OCI-LY1 (cell line): ENCODE results near the gene EXOC3L1.

Source experiments
- H2AFZ ChIP-seq: fragments of 200-600 bp; sonication (generic), shearing (Covaris generic); 2 replicates; pipeline ENCODE4 v1.6.0; 2014; ENCODE audit warnings: antibody characterized with exemption, mild to moderate bottlenecking, low read length
- H3F3A ChIP-seq: fragments of 200-600 bp; sonication (generic), shearing (Covaris generic); 2 replicates; pipeline ENCODE4 v1.6.0; 2014; ENCODE audit warnings: mild to moderate bottlenecking, antibody characterized with exemption, low read length, moderate library complexity; ENCODE audit not compliant: insufficient read depth
- H3K27ac ChIP-seq: fragments of 200-600 bp; sonication (generic); 2 replicates; pipeline ENCODE4 v1.5.1; 2014; ENCODE audit warnings: low read length, mixed run types, mild to moderate bottlenecking, low read depth; ENCODE audit not compliant: poor library complexity, severe bottlenecking
- H3K27me3 ChIP-seq: fragments of 200-600 bp; sonication (generic); 2 replicates; pipeline ENCODE4 v1.6.0; 2014; ENCODE audit warnings: antibody characterized with exemption, mild to moderate bottlenecking, low read length, moderate library complexity; ENCODE audit not compliant: insufficient read depth
- H3K36me3 ChIP-seq: fragments of 200-600 bp; sonication (generic); 2 replicates; pipeline ENCODE4 v1.6.1; 2014; ENCODE audit warnings: mild to moderate bottlenecking, antibody characterized with exemption, low read length, moderate library complexity, mixed read lengths; ENCODE audit not compliant: insufficient read depth
- H3K4me1 ChIP-seq: fragments of 200-600 bp; sonication (generic); 2 replicates; pipeline ENCODE4 v1.5.1; 2014; ENCODE audit warnings: mild to moderate bottlenecking, low read length, moderate library complexity; ENCODE audit not compliant: insufficient read depth, severe bottlenecking
- H3K4me2 ChIP-seq: fragments of 200-600 bp; sonication (generic), shearing (Covaris generic); 2 replicates; pipeline ENCODE4 v1.6.1; 2014; ENCODE audit warnings: low read length
- H3K4me3 ChIP-seq: fragments of 200-600 bp; sonication (generic); 2 replicates; pipeline ENCODE4 v1.5.1; 2014; ENCODE audit warnings: low read length, low read depth, mild to moderate bottlenecking, mixed read lengths; ENCODE audit not compliant: poor library complexity, severe bottlenecking
- H3K79me2 ChIP-seq: fragments of 200-600 bp; shearing (Covaris generic); 2 replicates; pipeline ENCODE4 v1.6.1; 2016; ENCODE audit warnings: mixed run types, low read length, mixed read lengths; ENCODE audit not compliant: insufficient read depth
- H3K9ac ChIP-seq: fragments of 200-600 bp; sonication (generic), shearing (Covaris generic); 2 replicates; pipeline ENCODE4 v1.6.1; 2014; ENCODE audit warnings: mild to moderate bottlenecking, low read length, mixed read lengths
- H3K9me2 ChIP-seq: fragments of 200-600 bp; sonication (generic), shearing (Covaris generic); 2 replicates; pipeline ENCODE4 v1.6.1; 2014; ENCODE audit warnings: low read depth, mild to moderate bottlenecking, low read length, mixed read lengths
- H3K9me3 ChIP-seq: fragments of 200-600 bp; shearing (Covaris generic); 2 replicates; pipeline ENCODE4 v1.6.1; 2014; ENCODE audit warnings: low read length, mixed read lengths
- H4K20me1 ChIP-seq: fragments of 200-600 bp; sonication (generic), shearing (Covaris generic); 2 replicates; pipeline ENCODE4 v1.6.0; 2016; ENCODE audit warnings: mild to moderate bottlenecking, low read length; ENCODE audit not compliant: insufficient read depth
- EZH2 ChIP-seq: fragments of 200-600 bp; sonication (generic), shearing (Covaris generic); IDR thresholded peaks from 2 replicates; pipeline ENCODE4 v1.8.0; 2017; ENCODE audit warnings: borderline replicate concordance, mixed run types, mild to moderate bottlenecking, antibody characterized with exemption, low read length, moderate library complexity, mixed read lengths
- TF ChIP-seq, protein P1 (sequence below): fragments of 200-600 bp; sonication (generic), shearing (Covaris generic); IDR thresholded peaks from 2 replicates; pipeline ENCODE4 v1.5.1; 2017; ENCODE audit warnings: mild to moderate bottlenecking, antibody characterized with exemption, low read length, moderate library complexity, mixed read lengths

The EXOC3L1 gene

DNA sequence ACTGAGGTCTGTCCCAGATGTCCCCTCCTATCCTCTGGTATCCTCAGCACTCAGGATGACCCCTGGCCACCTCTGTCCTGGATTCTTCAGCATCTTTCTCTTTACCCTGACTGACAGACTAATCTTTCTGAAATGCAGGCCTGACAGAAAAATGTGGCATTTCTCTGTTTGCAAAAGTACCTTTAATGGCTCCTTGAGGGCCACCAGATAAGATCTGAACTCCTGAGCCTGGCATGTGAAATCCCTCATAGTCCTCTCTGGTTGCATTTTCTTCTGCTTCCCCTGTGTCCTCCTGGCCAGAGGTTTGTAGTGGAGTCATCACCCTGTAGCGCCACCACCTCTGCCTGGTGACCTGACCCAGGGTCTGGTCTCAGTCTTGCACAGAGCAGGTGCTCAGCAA is 6.9 kb upstream of the EXOC3L1 start:
- no peak overlapping the region for H3K9ac ChIP-seq
- peaks cover 30% of the 10 kb centered on the region for H3K4me1 ChIP-seq
- H3K9me2 ChIP-seq = no peaks in the 10 kb centered on the region
- no peak overlapping the region for H3K4me3 ChIP-seq
- H3K9me3 ChIP-seq = no peaks in the 10 kb centered on the region
- peaks cover 68% of the 10 kb centered on the region for H3K36me3 ChIP-seq
- H3K27me3 ChIP-seq = no peaks in the 10 kb centered on the region
- no peak overlapping the region for H3K4me2 ChIP-seq
- peaks cover 16% of the 10 kb centered on the region for H3K79me2 ChIP-seq
- no peak overlapping the region for H3K27ac ChIP-seq
- TF ChIP-seq, protein P1, sequence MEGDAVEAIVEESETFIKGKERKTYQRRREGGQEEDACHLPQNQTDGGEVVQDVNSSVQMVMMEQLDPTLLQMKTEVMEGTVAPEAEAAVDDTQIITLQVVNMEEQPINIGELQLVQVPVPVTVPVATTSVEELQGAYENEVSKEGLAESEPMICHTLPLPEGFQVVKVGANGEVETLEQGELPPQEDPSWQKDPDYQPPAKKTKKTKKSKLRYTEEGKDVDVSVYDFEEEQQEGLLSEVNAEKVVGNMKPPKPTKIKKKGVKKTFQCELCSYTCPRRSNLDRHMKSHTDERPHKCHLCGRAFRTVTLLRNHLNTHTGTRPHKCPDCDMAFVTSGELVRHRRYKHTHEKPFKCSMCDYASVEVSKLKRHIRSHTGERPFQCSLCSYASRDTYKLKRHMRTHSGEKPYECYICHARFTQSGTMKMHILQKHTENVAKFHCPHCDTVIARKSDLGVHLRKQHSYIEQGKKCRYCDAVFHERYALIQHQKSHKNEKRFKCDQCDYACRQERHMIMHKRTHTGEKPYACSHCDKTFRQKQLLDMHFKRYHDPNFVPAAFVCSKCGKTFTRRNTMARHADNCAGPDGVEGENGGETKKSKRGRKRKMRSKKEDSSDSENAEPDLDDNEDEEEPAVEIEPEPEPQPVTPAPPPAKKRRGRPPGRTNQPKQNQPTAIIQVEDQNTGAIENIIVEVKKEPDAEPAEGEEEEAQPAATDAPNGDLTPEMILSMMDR = no peak
- TF ChIP-seq EZH2 = no peak
- H4K20me1 ChIP-seq = no peaks in the 10 kb centered on the region
- H3F3A ChIP-seq = no peaks in the 10 kb centered on the region
- no peak overlapping the region for H2AFZ ChIP-seq

DNA sequence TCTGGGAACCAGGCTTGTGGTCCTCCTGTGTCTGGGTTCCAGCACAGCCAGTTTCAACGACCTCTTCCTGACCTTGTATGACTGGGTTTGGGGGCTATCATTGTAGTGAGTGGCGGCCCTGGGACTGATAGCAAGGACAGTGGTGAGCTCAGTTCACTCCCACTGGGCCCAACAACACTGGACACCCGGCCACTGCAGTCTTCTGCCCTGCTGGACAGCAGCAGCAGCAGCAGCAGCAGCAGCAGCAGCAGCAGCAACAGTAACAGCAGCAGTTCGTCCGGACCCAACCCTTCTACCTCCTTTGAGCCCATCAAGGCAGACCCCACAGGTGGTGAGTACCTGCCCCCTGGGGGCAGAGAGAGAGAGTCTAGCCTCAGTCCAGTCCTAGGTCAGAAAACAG is 5.7 kb upstream of the EXOC3L1 start:
- Histone ChIP-seq H2AFZ (no peak overlapping the region), H3K36me3 (peaks cover 60% of the 10 kb centered on the region), H3K79me2 (peaks cover 16% of the 10 kb centered on the region), H3K4me2 (no peak overlapping the region), H3K9ac (no peak overlapping the region), H3K9me3 (no peaks in the 10 kb centered on the region), H3K27me3 (no peaks in the 10 kb centered on the region), H3K4me1 (peaks cover 30% of the 10 kb centered on the region), H4K20me1 (no peaks in the 10 kb centered on the region), H3K9me2 (no peaks in the 10 kb centered on the region), H3F3A (no peaks in the 10 kb centered on the region), H3K4me3 (no peak overlapping the region), H3K27ac (no peak overlapping the region)
- TF ChIP-seq EZH2 = no peak
- TF ChIP-seq, protein P1 = no peak

DNA sequence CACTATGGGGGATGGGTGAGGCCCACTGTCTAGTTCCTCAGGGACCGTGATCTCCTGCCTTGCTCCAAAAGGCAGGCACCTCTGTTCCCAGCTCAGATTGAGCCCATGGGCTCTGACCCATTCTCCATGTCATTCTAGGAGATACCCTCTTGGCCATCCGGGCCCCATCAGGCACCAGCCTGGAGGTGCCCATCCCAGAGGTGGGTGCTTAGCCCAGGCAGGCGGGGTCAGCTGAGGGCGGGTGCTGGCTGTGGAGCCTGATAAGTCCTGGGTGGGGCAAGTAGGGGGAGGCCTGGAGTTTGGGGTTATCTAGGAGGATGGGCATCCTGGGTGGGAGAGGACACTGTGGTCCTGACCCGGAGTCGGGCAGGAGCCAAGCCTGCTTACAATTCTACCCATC is 4.3 kb upstream of the EXOC3L1 start:
- Histone ChIP-seq H3K9ac (no peak overlapping the region), H3K79me2 (peaks cover 16% of the 10 kb centered on the region), H3K27ac (no peak overlapping the region), H3K4me3 (no peak overlapping the region), H3K4me2 (no peak overlapping the region), H2AFZ (no peak overlapping the region), H3K9me3 (no peaks in the 10 kb centered on the region), H3F3A (no peaks in the 10 kb centered on the region), H3K36me3 (peaks cover 52% of the 10 kb centered on the region), H4K20me1 (no peaks in the 10 kb centered on the region), H3K9me2 (no peaks in the 10 kb centered on the region), H3K27me3 (no peaks in the 10 kb centered on the region), H3K4me1 (peaks cover 30% of the 10 kb centered on the region)
- TF ChIP-seq EZH2 = no peak
- TF ChIP-seq, protein P1 = no peak
